HUES64 (cell line): Measurements from ENCODE around the gene FKTN. TPM values are rescaled to one million over a fixed set of nuclear protein-coding genes. Genes with fewer than 3 reads are reported as not detected.
"Not testable (repeated sequence)": the region's sequence is repeated elsewhere in the genome, so short reads cannot be mapped to it uniquely, and the experiment has no call there.

ENCODE experiments used
- H3K27ac ChIP-seq: 2 replicates; pipeline ENCODE4 v1.7.0; 2013; ENCODE audit warnings: low read depth, low read length, inconsistent platforms
- H3K27me3 ChIP-seq: 2 replicates; pipeline ENCODE4 v1.6.1; 2013; ENCODE audit warnings: mild to moderate bottlenecking, low read length; ENCODE audit not compliant: insufficient read depth
- H3K36me3 ChIP-seq: 2 replicates; pipeline ENCODE4 v1.6.1; 2013; ENCODE audit warnings: mild to moderate bottlenecking, low read length; ENCODE audit not compliant: insufficient read depth
- H3K4me1 ChIP-seq: 2 replicates; pipeline ENCODE4 v1.6.1; 2013; ENCODE audit warnings: mild to moderate bottlenecking, low read length, moderate library complexity; ENCODE audit not compliant: insufficient read depth
- H3K4me3 ChIP-seq: 2 replicates; pipeline ENCODE4 v1.5.1; 2013; ENCODE audit warnings: mild to moderate bottlenecking, low read length, moderate library complexity
- H3K9ac ChIP-seq: 2 replicates; pipeline ENCODE4 v1.6.1; 2013; ENCODE audit warnings: mild to moderate bottlenecking, low read depth, low read length
- H3K9me3 ChIP-seq: 2 replicates; pipeline ENCODE4 v1.6.1; 2013; ENCODE audit warnings: low read depth, low read length; ENCODE audit not compliant: insufficient read depth
- WGBS: fragments of 150-250, 120-280 bp; methylation state at CpG from one replicate; pipeline ENCODE4 v1.1.7; 2013; ENCODE audit warnings: missing lambda C conversion rate; 5-methylcytosine and 5-hydroxymethylcytosine counted together
- polyA plus RNA-seq, 2 experiments: library from polyadenylated mRNA; stranded (reverse); fragments of 50-300 nt; gene quantifications; one replicate each; pipeline ENCODE4 v1.2.3, GENCODE V29; 2013

FKTN gene
- 9.3 TPM for polyA plus RNA-seq (2013, experiment 1 of 2)
- 10.2 TPM for polyA plus RNA-seq (2013, experiment 2 of 2)

DNA sequence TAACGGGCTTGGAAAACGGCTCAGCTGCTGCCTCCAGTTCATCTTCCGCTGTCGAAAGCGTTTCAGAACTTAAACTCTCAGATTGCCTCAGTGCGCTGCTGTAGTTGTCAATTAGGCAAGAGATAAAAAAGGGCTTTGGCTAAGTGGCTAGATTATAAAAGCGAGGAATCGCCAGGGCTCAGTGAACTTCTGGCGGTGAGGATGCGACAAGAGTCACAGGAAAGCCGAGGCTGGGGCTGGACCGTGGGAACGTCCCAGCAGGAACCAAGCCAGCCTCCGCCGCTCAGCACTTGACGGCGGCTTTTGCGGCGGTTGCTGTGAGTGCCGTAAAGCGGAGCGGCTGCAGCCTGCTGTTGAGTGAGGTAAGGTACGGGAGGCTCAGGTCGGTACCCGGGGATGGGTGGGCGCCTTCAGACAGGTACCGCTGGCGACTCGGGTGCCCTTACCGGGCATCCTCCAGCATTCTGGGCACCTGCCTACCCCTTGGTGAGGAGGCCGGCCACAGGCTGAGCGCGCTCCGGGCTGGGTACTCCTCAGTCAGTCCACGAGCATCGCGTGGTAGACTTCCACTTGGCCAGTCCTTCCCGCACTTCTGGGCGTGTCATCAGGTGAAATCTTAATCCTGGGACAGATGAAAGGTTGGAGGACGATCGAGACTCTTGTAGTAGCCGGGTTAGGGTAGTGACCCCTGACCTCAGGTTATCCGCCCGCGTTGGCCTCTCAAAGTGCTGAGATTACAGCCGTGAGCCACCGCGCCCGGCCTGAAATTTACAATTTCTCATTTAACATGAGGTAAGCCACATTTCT, at the start of gene FKTN:
FKTN (plus strand) TSS at position 328 of the 807 bp plus-strand sequence. CDS start 16,902 bp downstream, outside the sequence.
- Histone ChIP-seq H3K27ac (no peak within 1 kb of the TSS), H3K9ac (peak within 1 kb of the TSS; percentile 42), H3K9me3 (peaks cover 21% of the 10 kb centered on the region), H3K36me3 (peaks cover 12% of the 10 kb centered on the region; the same call in 1 of the 2 replicates), H3K27me3 (peaks cover 12% of the 10 kb centered on the region), H3K4me3 (peak within 1 kb of the TSS; percentile 86), H3K4me1 (peaks cover 3% of the 10 kb centered on the region; the same call in 1 of the 2 replicates)
- 3% methylated on average over 49 of the region's 49 CpGs for WGBS

DNA sequence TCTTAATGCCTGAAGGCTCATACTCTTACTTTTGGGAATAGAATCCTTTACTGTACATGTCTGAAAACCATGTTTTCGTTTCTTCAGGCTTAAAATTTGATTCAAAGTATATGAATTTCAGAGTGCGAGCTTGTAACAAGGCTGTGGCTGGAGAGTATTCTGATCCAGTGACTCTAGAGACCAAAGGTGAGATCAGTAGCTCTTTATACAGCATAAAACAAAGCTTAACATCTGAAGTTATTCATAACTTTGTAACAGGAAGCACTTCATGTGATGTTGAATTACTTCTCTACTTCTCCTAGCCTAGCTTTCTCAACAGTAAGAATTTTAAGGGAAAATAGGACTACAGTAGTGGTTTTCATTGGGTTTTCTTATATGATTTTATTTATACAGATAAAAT, 49.4 kb upstream of the FKTN start:
- no peaks in the 10 kb centered on the region for H3K9me3 ChIP-seq
- H3K4me1 ChIP-seq: peaks cover 6% of the 10 kb centered on the region
- 91% methylated on average over 2 of the region's 2 CpGs for WGBS
- H3K27me3 ChIP-seq: no peaks in the 10 kb centered on the region
- H3K9ac ChIP-seq: no peak overlapping the region
- H3K27ac ChIP-seq: no peak overlapping the region
- H3K4me3 ChIP-seq: no peak overlapping the region
- H3K36me3 ChIP-seq: peaks cover 40% of the 10 kb centered on the region

DNA sequence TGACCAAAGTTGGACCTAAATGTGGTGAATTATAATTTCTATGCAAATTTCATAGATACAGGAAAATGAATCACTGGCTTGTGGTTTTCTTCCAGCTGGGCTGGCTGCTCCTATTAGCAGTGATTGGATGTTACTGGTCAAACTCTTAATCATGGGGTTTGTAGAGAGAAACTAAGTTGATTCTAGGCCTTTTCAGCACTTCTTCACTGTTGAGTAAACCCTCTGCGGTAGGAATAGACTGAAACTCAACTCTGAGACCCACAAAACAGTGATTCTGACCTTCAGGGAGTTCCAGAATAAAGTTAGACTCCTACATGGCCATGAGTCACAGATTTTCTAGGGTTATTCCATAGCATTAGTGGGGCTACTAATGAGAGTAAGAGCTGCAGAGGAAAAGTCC, 47.9 kb upstream of the FKTN start:
- Histone ChIP-seq H3K4me3 (no peak overlapping the region), H3K27ac (no peak overlapping the region), H3K36me3 (peaks cover 52% of the 10 kb centered on the region), H3K9me3 (no peaks in the 10 kb centered on the region), H3K9ac (no peak overlapping the region), H3K27me3 (no peaks in the 10 kb centered on the region), H3K4me1 (no peaks in the 10 kb centered on the region; the same call in 1 of the 2 replicates)
- 91% methylated on average over 1 of the region's 1 CpG for WGBS

DNA sequence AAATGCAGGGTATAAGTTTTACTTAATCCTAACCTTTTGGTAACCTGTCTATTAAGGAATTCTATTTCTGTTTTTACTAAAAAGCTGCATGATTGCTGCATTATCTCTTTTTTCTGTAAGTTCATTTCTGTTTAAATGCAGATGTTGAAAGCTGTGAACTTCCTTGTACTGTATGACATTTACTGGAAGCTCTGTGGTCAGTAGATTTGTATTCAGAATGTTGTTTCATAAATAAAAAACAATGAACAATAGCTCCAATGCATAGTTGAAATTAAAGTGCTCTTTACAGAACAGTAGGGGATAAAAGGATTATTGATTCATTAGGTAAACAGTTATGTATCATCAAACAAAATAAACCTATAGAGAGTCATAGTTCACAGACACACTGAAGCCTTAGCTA, 46.5 kb upstream of the FKTN start:
- H3K9ac ChIP-seq: no peak overlapping the region
- H3K36me3 ChIP-seq: peaks cover 54% of the 10 kb centered on the region
- no peak overlapping the region for H3K27ac ChIP-seq

GRCh38 chr9:105515811-105516413, 42.0 kb upstream of the FKTN start:
- H3K4me1 ChIP-seq: peaks cover 3% of the 10 kb centered on the region; the same call in 1 of the 2 replicates
- peaks cover 39% of the 10 kb centered on the region; the same call in 1 of the 2 replicates for H3K36me3 ChIP-seq
- no peak overlapping the region for H3K9ac ChIP-seq
- H3K27me3 ChIP-seq: no peaks in the 10 kb centered on the region
- no peak overlapping the region for H3K27ac ChIP-seq
- H3K9me3 ChIP-seq: no peaks in the 10 kb centered on the region
- WGBS: 80% methylated on average over 11 of the region's 11 CpGs
- H3K4me3 ChIP-seq: no peak overlapping the region

More for the DNA sequence above, 46.5 kb upstream of the FKTN start:
- Histone ChIP-seq H3K4me1 (peaks cover 3% of the 10 kb centered on the region; the same call in 1 of the 2 replicates), H3K27me3 (no peaks in the 10 kb centered on the region), H3K4me3 (no peak overlapping the region), H3K9me3 (no peaks in the 10 kb centered on the region)

GRCh38 chr9:105519710-105520369, 38.1 kb upstream of the FKTN start:
- H3K27ac ChIP-seq, H3K9me3 ChIP-seq, H3K9ac ChIP-seq, H3K27me3 ChIP-seq, H3K4me1 ChIP-seq: not testable (repeated sequence)
- 94% methylated on average over 43 of the region's 43 CpGs for WGBS
- Histone ChIP-seq H3K4me3 (peak overlapping the region; percentile 39; the same call in 1 of the 2 replicates), H3K36me3 (peaks cover 15% of the 10 kb centered on the region; the same call in 1 of the 2 replicates)

DNA sequence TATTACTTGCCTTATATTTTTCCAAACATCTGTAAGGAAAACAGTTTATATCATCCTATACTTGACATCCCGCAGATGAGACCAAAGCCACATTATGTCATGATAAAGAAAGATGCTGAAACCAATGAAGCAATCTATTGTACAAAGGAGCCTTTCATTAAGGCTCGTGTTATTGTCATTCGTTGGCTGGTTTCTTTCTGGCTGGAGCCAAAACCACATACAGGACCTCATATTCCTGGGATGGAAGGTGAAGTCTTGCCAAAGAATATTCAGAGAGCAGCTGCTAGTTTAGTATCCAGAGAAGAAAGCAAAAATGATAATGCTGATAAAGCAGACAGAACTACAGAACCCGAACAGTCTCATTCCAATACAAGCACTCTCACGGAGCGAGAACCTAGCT, 36.9 kb upstream of the FKTN start:
- not testable (repeated sequence) for H3K4me1 ChIP-seq, H3K9ac ChIP-seq, H3K9me3 ChIP-seq, H3K27ac ChIP-seq, H3K36me3 ChIP-seq, H3K27me3 ChIP-seq, H3K4me3 ChIP-seq
- 100% methylated on average over 1 of the region's 6 CpGs for WGBS

DNA sequence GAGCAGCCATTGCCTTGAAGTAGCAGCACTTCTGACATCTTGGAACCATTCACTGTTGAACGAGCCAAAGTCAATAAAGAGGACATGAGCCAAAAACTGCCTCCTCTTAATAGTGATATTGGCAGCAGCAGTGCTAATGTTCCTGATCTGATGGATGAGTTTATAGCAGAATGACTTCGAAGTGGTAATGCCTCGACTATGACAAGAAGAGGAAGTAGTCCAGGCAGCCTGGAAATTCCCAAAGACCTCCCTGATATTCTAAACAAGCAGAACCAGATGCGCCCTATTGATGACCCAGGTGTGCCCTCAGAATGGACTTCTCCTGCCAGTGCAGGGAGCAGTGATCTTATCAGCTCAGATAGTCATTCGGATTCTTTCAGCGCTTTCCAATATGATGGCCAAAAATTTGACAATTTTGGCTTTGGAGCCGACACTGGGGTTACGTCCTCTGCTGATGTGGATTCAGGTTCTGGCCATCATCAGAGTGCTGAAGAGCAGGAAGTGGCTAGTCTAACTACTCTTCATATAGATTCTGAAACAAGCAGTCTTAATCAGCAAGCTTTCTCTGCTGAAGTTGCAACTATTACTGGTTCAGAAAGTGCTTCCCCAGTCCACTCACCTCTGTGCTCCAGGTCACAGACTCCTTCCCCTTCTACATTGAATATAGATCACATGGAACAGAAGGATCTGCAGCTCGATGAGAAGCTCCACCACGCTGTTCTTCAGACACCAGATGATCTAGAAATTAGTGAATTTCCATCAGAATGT, 35.1 kb upstream of the FKTN start:
- not testable (repeated sequence) for H3K4me1 ChIP-seq, H3K36me3 ChIP-seq, H3K4me3 ChIP-seq, H3K27me3 ChIP-seq, H3K9ac ChIP-seq, H3K27ac ChIP-seq, H3K9me3 ChIP-seq
- 96% methylated on average over 9 of the region's 10 CpGs for WGBS

DNA sequence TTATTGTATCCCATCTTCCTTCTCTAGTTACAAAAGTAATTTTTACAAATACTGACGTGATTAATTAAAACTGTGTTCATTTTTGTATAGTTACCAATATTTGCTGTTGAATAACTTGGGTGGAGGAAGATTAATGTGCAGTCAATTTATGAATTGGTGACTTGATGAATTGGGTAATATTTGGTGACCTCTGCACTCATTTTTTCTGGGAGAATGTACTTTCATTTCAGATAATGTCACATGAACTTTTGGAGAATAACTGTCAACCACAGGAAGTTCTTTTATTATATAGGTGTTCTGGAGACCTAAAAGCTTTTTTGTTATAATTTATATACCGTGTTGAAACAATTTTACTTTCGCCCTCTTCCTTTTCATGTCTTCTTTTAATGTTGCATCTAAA, 26.4 kb upstream of the FKTN start:
- Histone ChIP-seq H3K27me3 (no peaks in the 10 kb centered on the region), H3K9me3 (no peaks in the 10 kb centered on the region), H3K36me3 (peaks cover 22% of the 10 kb centered on the region), H3K27ac (no peak overlapping the region), H3K4me3 (no peak overlapping the region), H3K9ac (no peak overlapping the region), H3K4me1 (no peaks in the 10 kb centered on the region)
- WGBS: 94% methylated on average over 3 of the region's 3 CpGs

- no peak overlapping the region for H3K4me3 ChIP-seq
- H3K9ac ChIP-seq: no peak overlapping the region
- no peaks in the 10 kb centered on the region for H3K4me1 ChIP-seq
- H3K27ac ChIP-seq: no peak overlapping the region
- H3K36me3 ChIP-seq: peaks cover 22% of the 10 kb centered on the region
- H3K9me3 ChIP-seq: no peaks in the 10 kb centered on the region
- no peaks in the 10 kb centered on the region for H3K27me3 ChIP-seq
- WGBS: 97% methylated on average over 3 of the region's 3 CpGs
Measured at GRCh38 chr9:105535920-105536668, 21.8 kb upstream of the FKTN start.
